Measurements from ENCODE around the gene PITPNM1. TPM values are rescaled to one million over a fixed set of nuclear protein-coding genes. Genes with fewer than 3 reads are reported as not detected.

Gene PITPNM1
- total RNA-seq, 3 donors from 2014 or later (not counting 1 experiment from before 2014, with no cell fraction given), result 99.9 to 135 (median 123) TPM

GRCh38 chr11:67491276-67492068, 13.7 kb downstream of the PITPNM1 start:
- H3K36me3 Mint-ChIP-seq, result no peaks in the 10 kb centered on the region
- peak overlapping the region in 1 of 2 donors; percentile 33 for H3K27ac Mint-ChIP-seq
- ATAC-seq, result no peak

GRCh38 chr11:67490727-67491065, 14.5 kb downstream of the PITPNM1 start:
- H3K4me3 Mint-ChIP-seq, result no peak overlapping the region
- H3K4me1 Mint-ChIP-seq, result peaks cover 23 to 29% of the 10 kb centered on the region in 2 donors
- no peak for TF ChIP-seq CTCF (IDR thresholded peaks at IDR 0.05)
- no peaks in the 10 kb centered on the region for H3K9me3 Mint-ChIP-seq
- Histone ChIP-seq H3K9me3 (ENCODE audit: control insufficient read depth, insufficient read depth, low read length) (no peaks in the 10 kb centered on the region), H3K4me1 (ENCODE audit: control insufficient read depth, insufficient read depth, low read length) (peaks cover 27% of the 10 kb centered on the region), H3K4me3 (ENCODE audit: low read length) (no peak overlapping the region), H3K36me3 (ENCODE audit: control insufficient read depth, insufficient read depth, low read length) (peaks cover 79% of the 10 kb centered on the region), H3K27ac (ENCODE audit: low read length) (no peak overlapping the region), H3K27me3 (ENCODE audit: control insufficient read depth, insufficient read depth, low read length) (no peaks in the 10 kb centered on the region)
- peak overlapping the region in 1 of 2 donors; percentile 33 for H3K27ac Mint-ChIP-seq
- 97% methylated on average over 15 of the region's 15 CpGs for WGBS (ENCODE audit: insufficient coverage)
- ATAC-seq, result no peak
- no peaks in the 10 kb centered on the region for H3K27me3 Mint-ChIP-seq (ENCODE audit: low read depth in 2 of 2)
- intact Hi-C loops (cut with micrococcal nuclease), result no loop called here
- H3K36me3 Mint-ChIP-seq, result no peaks in the 10 kb centered on the region
- DNase-seq, result no peak

More at GRCh38 chr11:67491276-67492068, 13.7 kb downstream of the PITPNM1 start:
- H3K27me3 Mint-ChIP-seq (ENCODE audit: low read depth in 2 of 2), result no peaks in the 10 kb centered on the region
- Histone ChIP-seq H3K27ac (ENCODE audit: low read length) (no peak overlapping the region), H3K4me3 (ENCODE audit: low read length) (no peak overlapping the region), H3K36me3 (ENCODE audit: control insufficient read depth, insufficient read depth, low read length) (peaks cover 85% of the 10 kb centered on the region), H3K4me1 (ENCODE audit: control insufficient read depth, insufficient read depth, low read length) (peaks cover 19% of the 10 kb centered on the region), H3K9me3 (ENCODE audit: control insufficient read depth, insufficient read depth, low read length) (no peaks in the 10 kb centered on the region), H3K27me3 (ENCODE audit: control insufficient read depth, insufficient read depth, low read length) (no peaks in the 10 kb centered on the region)
- peaks cover 15 to 21% of the 10 kb centered on the region in 2 donors for H3K4me1 Mint-ChIP-seq
- 93% methylated on average over 24 of the region's 24 CpGs for WGBS (ENCODE audit: insufficient coverage)
- H3K4me3 Mint-ChIP-seq, result no peak overlapping the region
- TF ChIP-seq CTCF (IDR thresholded peaks at IDR 0.05), result no peak
- intact Hi-C loops (cut with micrococcal nuclease), result no loop called here
- no peak for DNase-seq
- no peaks in the 10 kb centered on the region for H3K9me3 Mint-ChIP-seq

DNA sequence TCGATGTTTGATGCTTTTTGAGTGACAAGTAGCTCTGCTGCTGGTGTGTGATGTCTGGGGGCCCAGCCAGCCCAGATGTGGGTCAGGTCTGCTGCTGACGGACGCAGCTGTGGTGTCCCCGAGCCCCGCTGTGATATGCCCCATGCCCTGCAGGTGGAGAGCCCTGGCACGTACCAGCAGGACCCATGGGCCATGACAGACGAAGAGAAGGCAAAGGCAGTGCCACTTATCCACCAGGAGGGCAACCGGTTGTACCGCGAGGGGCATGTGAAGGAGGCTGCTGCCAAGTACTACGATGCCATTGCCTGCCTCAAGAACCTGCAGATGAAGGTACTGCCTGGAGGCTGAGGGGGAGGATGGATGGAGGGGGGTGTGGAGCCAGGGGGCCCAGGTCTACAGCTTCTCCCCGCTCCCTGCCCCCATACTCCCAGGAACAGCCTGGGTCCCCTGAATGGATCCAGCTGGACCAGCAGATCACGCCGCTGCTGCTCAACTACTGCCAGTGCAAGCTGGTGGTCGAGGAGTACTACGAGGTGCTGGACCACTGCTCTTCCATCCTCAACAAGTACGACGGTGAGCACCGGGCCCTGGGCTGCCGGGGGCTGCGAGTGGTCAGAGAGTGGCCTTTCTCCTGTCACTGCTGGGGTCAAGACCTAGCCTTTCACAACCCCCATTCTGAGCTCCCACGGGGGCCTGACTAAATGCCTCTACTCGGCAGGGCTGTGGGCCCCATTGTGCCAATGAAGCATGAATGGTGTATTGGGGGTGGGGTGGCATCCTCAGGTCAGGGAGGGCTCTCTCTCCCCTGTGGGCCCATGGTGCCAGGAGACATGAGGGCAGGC, 15.1 kb downstream of the PITPNM1 start:
- H3K9me3 ChIP-seq (ENCODE audit: control insufficient read depth, insufficient read depth, low read length), result no peaks in the 10 kb centered on the region
- H3K36me3 ChIP-seq (ENCODE audit: control insufficient read depth, insufficient read depth, low read length), result peaks cover 73% of the 10 kb centered on the region
- H3K4me1 ChIP-seq (ENCODE audit: control insufficient read depth, insufficient read depth, low read length), result peaks cover 32% of the 10 kb centered on the region
- DNase-seq (no peak), ATAC-seq (no peak)
- no peak overlapping the region for H3K4me3 Mint-ChIP-seq
- intact Hi-C loops (cut with micrococcal nuclease), result no loop called here
- H3K27ac Mint-ChIP-seq, result peak overlapping the region; percentile 34 to 64
- no peaks in the 10 kb centered on the region for H3K36me3 Mint-ChIP-seq
- H3K4me1 Mint-ChIP-seq, result peaks cover 26 to 33% of the 10 kb centered on the region in 2 donors
- 90% methylated on average over 23 of the region's 23 CpGs for WGBS (ENCODE audit: insufficient coverage)
- H3K27ac ChIP-seq (ENCODE audit: low read length), result no peak overlapping the region
- no peaks in the 10 kb centered on the region for H3K27me3 Mint-ChIP-seq (ENCODE audit: low read depth in 2 of 2)
- H3K9me3 Mint-ChIP-seq, result no peaks in the 10 kb centered on the region
- TF ChIP-seq CTCF (IDR thresholded peaks at IDR 0.05), result no peak
- H3K4me3 ChIP-seq (ENCODE audit: low read length), result no peak overlapping the region
- H3K27me3 ChIP-seq (ENCODE audit: control insufficient read depth, insufficient read depth, low read length), result no peaks in the 10 kb centered on the region
